ENCODE results near the gene AGAP2. TPM values are rescaled to one million over a fixed set of nuclear protein-coding genes. Genes with fewer than 3 reads are reported as not detected.

Gene AGAP2
- total and polyA plus RNA-seq, 2 of the 8 experiments (the other 6 are each of a cell fraction or from before 2014, with no cell fraction given) = 1.5 TPM

- TF ChIP-seq RBBP5 (IDR thresholded peaks at IDR 0.05; ENCODE audit: borderline replicate concordance, low read depth, low read length) = no peak
- no peak for TF ChIP-seq POLR2A (IDR thresholded peaks at IDR 0.05; ENCODE audit: control extremely low read depth in 1 of 2, low read depth in 2 of 2, low read length in 2 of 2)
- TF ChIP-seq RAD21 (IDR thresholded peaks at IDR 0.05 in 1 of 2, conservative IDR thresholded peaks at IDR 0.05 in 1 of 2; ENCODE audit: low read depth in 2 of 2, low read length in 2 of 2) = no peak
- TF ChIP-seq RNF2 (IDR thresholded peaks at IDR 0.05; ENCODE audit: borderline replicate concordance, low read depth, low read length, missing control alignments, poor library complexity, severe bottlenecking) = no peak
- TF ChIP-seq TEAD4 (IDR thresholded peaks at IDR 0.05; ENCODE audit: low read depth, low read length) = no peak
Observed at GRCh38 chr12:57743769-57744168, 5.2 kb upstream of the AGAP2 start (continued).
